AG04450 (cell line): ENCODE measurements around the gene ZNF512B. TPM values are rescaled to one million over a fixed set of nuclear protein-coding genes. Genes with fewer than 3 reads are reported as not detected.

Source experiments
- CTCF ChIA-PET: fragments of 300-600, 350-600 bp; formaldehyde crosslinking; extraction: SDS; loops from one replicate; lab custom pipeline; 2022; ENCODE audit warnings: antibody characterized with exemption, inconsistent platforms; lab: Charles Lee
- POLR2A ChIA-PET: fragments of 350-600 bp; formaldehyde crosslinking; extraction: SDS; loops from one replicate; lab custom pipeline; 2021; ENCODE audit warnings: antibody characterized with exemption, inconsistent platforms; lab: Yijun Ruan, JAX
- DNase-seq: peaks from one replicate; pipeline ENCODE4 v3.0.0-alpha.2; 2011; ENCODE audit warnings: low read depth, low spot score
- H3K27ac ChIP-seq: one replicate; pipeline ENCODE4 v1.5.1; 2012; ENCODE audit warnings: low read depth, low read length, control low read depth
- H3K27me3 ChIP-seq: one replicate; pipeline ENCODE4 v1.6.0; 2012; ENCODE audit warnings: low read length; ENCODE audit not compliant: control insufficient read depth, insufficient read depth
- H3K4me3 ChIP-seq: 2 replicates; pipeline ENCODE4 v1.5.1; 2011; ENCODE audit warnings: mild to moderate bottlenecking, low read depth, low read length, control low read depth
- H3K9me3 ChIP-seq: 2 replicates; pipeline ENCODE4 v1.5.1; 2012; ENCODE audit warnings: low read length; ENCODE audit not compliant: control insufficient read depth, insufficient read depth
- CTCF ChIP-seq: IDR thresholded peaks from 2 replicates; pipeline ENCODE4 v1.5.1; 2011; ENCODE audit warnings: low read depth, low read length, control low read depth, inconsistent platforms
- polyA plus RNA-seq: library from polyadenylated mRNA; depleted of rRNA; stranded (reverse); fragments of >200 nt; gene quantifications from 2 replicates; pipeline ENCODE4 v1.2.3, GENCODE V29; 2011

ZNF512B gene
- polyA plus RNA-seq, 1 experiment: 4.0 TPM

- no peak for DNase-seq
- POLR2A ChIA-PET: no interaction called here
- CTCF ChIA-PET: interaction anchor here (0.6 kb wide), 1 partner anchor 410 kb away, joined by 6 read pairs; no protein-coding TSS in a partner anchor
- Histone ChIP-seq H3K9me3 (peaks cover 29% of the 10 kb centered on the region), H3K27me3 (no peaks in the 10 kb centered on the region), H3K4me3 (no peak overlapping the region; the same call in 1 of the 2 replicates), H3K27ac (no peak overlapping the region)
- no peak for TF ChIP-seq CTCF
Measured at GRCh38 chr20:63970714-63971431, 1.1 kb upstream of the ZNF512B start.

GRCh38 chr20:63968928-63969760 lies 586 bp downstream of the ZNF512B start:
- Histone ChIP-seq H3K9me3 (peaks cover 36% of the 10 kb centered on the region), H3K27me3 (no peaks in the 10 kb centered on the region), H3K4me3 (peak overlapping the region; percentile 66), H3K27ac (peak overlapping the region; percentile 39)
- no peak for TF ChIP-seq CTCF
- CTCF ChIA-PET: no interaction called here
- POLR2A ChIA-PET: no interaction called here
- no peak for DNase-seq

- no peak for TF ChIP-seq CTCF
- ChIA-PET CTCF (no interaction called here), POLR2A (no interaction called here)
- Histone ChIP-seq H3K9me3 (peaks cover 44% of the 10 kb centered on the region), H3K27ac (no peak overlapping the region), H3K27me3 (no peaks in the 10 kb centered on the region), H3K4me3 (peak overlapping the region; percentile 66)
- no peak for DNase-seq
Measured at GRCh38 chr20:63968136-63968927, 1.4 kb downstream of the ZNF512B start.

- Histone ChIP-seq H3K4me3 (no peak overlapping the region), H3K27ac (no peak overlapping the region), H3K9me3 (peaks cover 52% of the 10 kb centered on the region), H3K27me3 (no peaks in the 10 kb centered on the region)
- DNase-seq: no peak
- ChIA-PET POLR2A (no interaction called here), CTCF (no interaction called here)
- no peak for TF ChIP-seq CTCF
Measured at GRCh38 chr20:63967330-63968135, 2.2 kb downstream of the ZNF512B start.
